GM23338 (cell line): Measurements from ENCODE around the gene LINC00305. TPM values are rescaled to one million over a fixed set of nuclear protein-coding genes. Genes with fewer than 3 reads are reported as not detected.

Source experiments
- ATAC-seq: fragments of 200-7000 bp; cut with Tn5 transposase; 3 replicates; pipeline ENCODE4 v1.9.1; 2020
- DNase-seq: peaks from one replicate; pipeline ENCODE4 v3.0.0-alpha.2; 2015; ENCODE audit warnings: low spot score
- H2AFZ ChIP-seq: fragments of 200-600 bp; sonication (generic); 2 replicates; pipeline ENCODE4 v1.8.0; 2016; ENCODE audit warnings: antibody characterized with exemption, mild to moderate bottlenecking, moderate library complexity
- H3F3A ChIP-seq: fragments of 200-600 bp; sonication (generic); replicated peaks from 2 replicates; pipeline ENCODE4 v1.8.0; 2017; ENCODE audit warnings: antibody characterized with exemption, mixed run types, low read depth
- H3K27ac ChIP-seq: fragments of 200-600 bp; sonication (generic); 2 replicates; pipeline ENCODE4 v1.6.1; 2016; ENCODE audit warnings: low read depth
- H3K27me3 ChIP-seq: fragments of 200-600 bp; sonication (generic); 2 replicates; pipeline ENCODE4 v1.8.0; 2016; ENCODE audit warnings: mild to moderate bottlenecking, mixed run types, moderate library complexity; ENCODE audit not compliant: insufficient read depth
- H3K36me3 ChIP-seq: fragments of 200-600 bp; sonication (generic); 2 replicates; pipeline ENCODE4 v1.8.0; 2016; ENCODE audit warnings: mild to moderate bottlenecking; ENCODE audit not compliant: insufficient read depth
- H3K4me1 ChIP-seq: fragments of 200-600 bp; sonication (generic); 2 replicates; pipeline ENCODE4 v1.8.0; 2016; ENCODE audit warnings: mild to moderate bottlenecking, moderate library complexity; ENCODE audit not compliant: insufficient read depth
- H3K4me2 ChIP-seq: fragments of 200-600 bp; sonication (generic); 2 replicates; pipeline ENCODE4 v1.7.1; 2017; ENCODE audit warnings: mixed run types
- H3K4me3 ChIP-seq: fragments of 200-600 bp; sonication (generic); 2 replicates; pipeline ENCODE4 v1.6.1; 2016; ENCODE audit warnings: mixed run types
- H3K79me2 ChIP-seq: fragments of 200-600 bp; sonication (generic); replicated peaks from 2 replicates; pipeline ENCODE4 v1.8.0; 2017; ENCODE audit warnings: mild to moderate bottlenecking; ENCODE audit not compliant: insufficient read depth
- H3K9me2 ChIP-seq: fragments of 200-600 bp; sonication (generic); 2 replicates; pipeline ENCODE4 v1.8.0; 2017; ENCODE audit not compliant: insufficient read depth
- H4K20me1 ChIP-seq: fragments of 200-600 bp; sonication (generic); replicated peaks from 2 replicates; pipeline ENCODE4 v1.8.0; 2017; ENCODE audit warnings: mild to moderate bottlenecking; ENCODE audit not compliant: insufficient read depth
- H3K27ac Mint-ChIP-seq: 2 replicates; pipeline ENCODE4 v1.8.0; 2020; ENCODE audit warnings: inconsistent platforms, mild to moderate bottlenecking, moderate library complexity, mixed read lengths
- H3K27me3 Mint-ChIP-seq: 3 replicates; pipeline ENCODE4 v1.8.0; 2022; ENCODE audit warnings: low read depth, mild to moderate bottlenecking, moderate library complexity, mixed read lengths, inconsistent platforms; ENCODE audit not compliant: insufficient read depth, poor library complexity
- H3K36me3 Mint-ChIP-seq: 3 replicates; pipeline ENCODE4 v1.8.0; 2021; ENCODE audit warnings: low read depth, mild to moderate bottlenecking, inconsistent platforms, moderate library complexity, mixed read lengths
- H3K4me1 Mint-ChIP-seq: 3 replicates; pipeline ENCODE4 v1.8.0; 2020; ENCODE audit warnings: mild to moderate bottlenecking, inconsistent platforms, mixed read lengths
- H3K4me3 Mint-ChIP-seq: 3 replicates; pipeline ENCODE4 v1.8.0; 2021; ENCODE audit warnings: moderate library complexity, mild to moderate bottlenecking, inconsistent platforms, mixed read lengths
- H3K9me3 Mint-ChIP-seq: 3 replicates; pipeline ENCODE4 v1.8.0; 2020; ENCODE audit warnings: moderate library complexity, mild to moderate bottlenecking, inconsistent platforms, mixed read lengths
- CTCF ChIP-seq, 2 experiments: fragments of 200-600 bp in 1 of 2; sonication (generic) in 1 of 2; conservative IDR thresholded peaks; 2 replicates each; pipeline versions ENCODE4 v1.5.1 to v1.6.1; 2016 to 2017; ENCODE audit warnings: antibody characterized with exemption in 2 of 2, low read depth in 2 of 2, mild to moderate bottlenecking in 2 of 2, moderate library complexity in 1 of 2
- EZH2 ChIP-seq: fragments of 200-600 bp; sonication (generic); IDR thresholded peaks from one replicate; pipeline ENCODE4 v1.8.0; 2017; ENCODE audit warnings: antibody characterized with exemption, mild to moderate bottlenecking, low read depth; ENCODE audit not compliant: unreplicated experiment
- EZH2phosphoT487 ChIP-seq: fragments of 200-600 bp; sonication (generic); IDR thresholded peaks from one replicate; pipeline ENCODE4 v1.8.1; 2018; ENCODE audit warnings: antibody characterized with exemption; ENCODE audit not compliant: unreplicated experiment
- JUNB ChIP-seq: IDR thresholded peaks from one replicate; pipeline ENCODE4 v1.6.1; 2016; ENCODE audit warnings: antibody characterized with exemption; ENCODE audit not compliant: unreplicated experiment
- NANOG ChIP-seq: IDR thresholded peaks from 2 replicates; pipeline ENCODE4 v1.6.1; 2016; ENCODE audit warnings: antibody characterized with exemption, borderline replicate concordance
- POLR2AphosphoS5 ChIP-seq: IDR thresholded peaks from 2 replicates; pipeline ENCODE4 v1.6.1; 2016; ENCODE audit warnings: antibody characterized with exemption, low read depth
- STAT1 ChIP-seq: IDR thresholded peaks from one replicate; pipeline ENCODE4 v1.6.1; 2016; ENCODE audit warnings: antibody characterized with exemption; ENCODE audit not compliant: unreplicated experiment
- ZNF114 ChIP-seq: fragments of 250-450 bp; sonication (Bioruptor Pico); IDR thresholded peaks from 2 replicates; pipeline ENCODE4 v1.5.0; 2020; ENCODE audit warnings: mild to moderate bottlenecking, moderate library complexity
- ZNF331 ChIP-seq: fragments of 250-450 bp; sonication (Bioruptor Pico); IDR thresholded peaks from 2 replicates; pipeline ENCODE4 v1.5.0; 2020; ENCODE audit warnings: low read depth, mild to moderate bottlenecking, moderate library complexity
- polyA plus RNA-seq: library from polyadenylated mRNA; unstranded; fragments of >200 nt; fragmentation: Nextera tagmentation; extraction: Ambion mirVana; gene quantifications from 2 replicates; pipeline ENCODE4 v1.2.1, GENCODE V29; 2016
- total RNA-seq: library from RNA; depleted of rRNA; stranded (reverse); fragments of >200 nt; shearing (Covaris generic); gene quantifications from 2 replicates; pipeline ENCODE4 v1.2.3, GENCODE V29; 2014
- TF ChIP-seq, protein P1 (sequence below): IDR thresholded peaks from one replicate; pipeline ENCODE4 v1.6.1; 2018; ENCODE audit warnings: antibody characterized with exemption; ENCODE audit not compliant: unreplicated experiment

Gene LINC00305
- total and polyA plus RNA-seq, 2 experiments from 2014 or later: not detected

DNA sequence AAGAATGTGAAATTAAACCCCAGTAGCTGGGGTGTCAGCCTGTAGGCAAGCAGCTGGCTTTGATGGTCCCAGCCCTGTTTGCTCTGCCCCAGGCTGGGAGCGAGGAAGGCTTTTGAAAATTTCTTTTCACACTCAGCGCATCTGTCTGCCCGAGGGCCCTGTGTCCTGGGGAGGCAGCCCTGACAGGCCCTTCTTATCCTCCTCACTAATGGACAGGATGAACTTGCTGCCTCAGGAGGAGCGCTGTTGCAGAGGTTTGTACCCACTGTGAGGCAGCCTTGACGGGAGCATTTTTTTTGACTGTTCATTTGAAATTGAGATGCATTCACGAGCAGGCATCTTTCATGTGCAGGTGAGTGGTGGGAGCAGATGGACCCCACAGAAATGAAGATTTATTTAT, 116.6 kb downstream of the LINC00305 start (continued):
- TF ChIP-seq, protein P1, sequence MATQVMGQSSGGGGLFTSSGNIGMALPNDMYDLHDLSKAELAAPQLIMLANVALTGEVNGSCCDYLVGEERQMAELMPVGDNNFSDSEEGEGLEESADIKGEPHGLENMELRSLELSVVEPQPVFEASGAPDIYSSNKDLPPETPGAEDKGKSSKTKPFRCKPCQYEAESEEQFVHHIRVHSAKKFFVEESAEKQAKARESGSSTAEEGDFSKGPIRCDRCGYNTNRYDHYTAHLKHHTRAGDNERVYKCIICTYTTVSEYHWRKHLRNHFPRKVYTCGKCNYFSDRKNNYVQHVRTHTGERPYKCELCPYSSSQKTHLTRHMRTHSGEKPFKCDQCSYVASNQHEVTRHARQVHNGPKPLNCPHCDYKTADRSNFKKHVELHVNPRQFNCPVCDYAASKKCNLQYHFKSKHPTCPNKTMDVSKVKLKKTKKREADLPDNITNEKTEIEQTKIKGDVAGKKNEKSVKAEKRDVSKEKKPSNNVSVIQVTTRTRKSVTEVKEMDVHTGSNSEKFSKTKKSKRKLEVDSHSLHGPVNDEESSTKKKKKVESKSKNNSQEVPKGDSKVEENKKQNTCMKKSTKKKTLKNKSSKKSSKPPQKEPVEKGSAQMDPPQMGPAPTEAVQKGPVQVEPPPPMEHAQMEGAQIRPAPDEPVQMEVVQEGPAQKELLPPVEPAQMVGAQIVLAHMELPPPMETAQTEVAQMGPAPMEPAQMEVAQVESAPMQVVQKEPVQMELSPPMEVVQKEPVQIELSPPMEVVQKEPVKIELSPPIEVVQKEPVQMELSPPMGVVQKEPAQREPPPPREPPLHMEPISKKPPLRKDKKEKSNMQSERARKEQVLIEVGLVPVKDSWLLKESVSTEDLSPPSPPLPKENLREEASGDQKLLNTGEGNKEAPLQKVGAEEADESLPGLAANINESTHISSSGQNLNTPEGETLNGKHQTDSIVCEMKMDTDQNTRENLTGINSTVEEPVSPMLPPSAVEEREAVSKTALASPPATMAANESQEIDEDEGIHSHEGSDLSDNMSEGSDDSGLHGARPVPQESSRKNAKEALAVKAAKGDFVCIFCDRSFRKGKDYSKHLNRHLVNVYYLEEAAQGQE: no peak
- TF ChIP-seq EZH2phosphoT487: no peak
- TF ChIP-seq STAT1: no peak
- no peak for TF ChIP-seq ZNF331

DNA sequence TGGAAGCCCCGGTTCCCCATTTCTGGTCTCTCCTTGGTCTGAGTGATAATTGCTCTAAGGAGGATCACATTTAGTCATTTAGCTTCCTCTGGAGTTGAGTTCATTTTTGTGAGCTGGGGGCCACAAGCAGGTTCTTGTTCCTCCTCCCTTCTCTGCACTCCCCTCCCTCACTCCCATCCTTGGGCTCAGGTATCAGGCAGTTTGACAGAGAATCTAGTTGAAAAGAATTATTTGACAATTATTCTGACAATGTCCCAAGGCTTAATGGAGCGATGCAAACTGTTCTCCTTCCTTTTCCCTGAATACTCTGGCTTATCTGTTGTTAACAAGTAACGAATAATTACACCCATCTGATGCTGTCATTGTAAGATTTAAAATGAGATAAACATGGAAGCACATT, 117.5 kb downstream of the LINC00305 start:
- H3K27me3 Mint-ChIP-seq: peaks cover 5% of the 10 kb centered on the region
- peaks cover 10% of the 10 kb centered on the region for H3K4me1 Mint-ChIP-seq
- H3K4me1 ChIP-seq: no peaks in the 10 kb centered on the region
- H3K4me3 Mint-ChIP-seq: no peak overlapping the region
- H3K36me3 Mint-ChIP-seq: no peaks in the 10 kb centered on the region; the same call in 2 of the 3 replicates
- H3K4me3 ChIP-seq: no peak overlapping the region
- H4K20me1 ChIP-seq: no peaks in the 10 kb centered on the region
- no peaks in the 10 kb centered on the region for H3F3A ChIP-seq
- 0 out of 2 replicates have a peak, but pooled peaks cover 3% of the 10 kb centered on the region for H3K9me2 ChIP-seq
- no peak for DNase-seq
- H3K27ac Mint-ChIP-seq: no peak overlapping the region
- no peak overlapping the region for H3K27ac ChIP-seq
- H2AFZ ChIP-seq: no peak overlapping the region
- H3K36me3 ChIP-seq: no peaks in the 10 kb centered on the region
- ATAC-seq: no peak
- H3K4me2 ChIP-seq: no peak overlapping the region
- peaks cover 4% of the 10 kb centered on the region; the same call in 2 of the 3 replicates for H3K9me3 Mint-ChIP-seq
- H3K79me2 ChIP-seq: no peaks in the 10 kb centered on the region
- H3K27me3 ChIP-seq: no peaks in the 10 kb centered on the region
- TF ChIP-seq STAT1: no peak
- TF ChIP-seq, protein P1: no peak
- TF ChIP-seq NANOG: no peak
- TF ChIP-seq CTCF (conservative IDR thresholded peaks at IDR 0.05; ENCODE audit: low read depth in 2 of 2): no peak
- TF ChIP-seq JUNB: no peak
- TF ChIP-seq ZNF331: no peak
- TF ChIP-seq POLR2AphosphoS5: no peak
- no peak for TF ChIP-seq EZH2phosphoT487
- no peak for TF ChIP-seq EZH2
- TF ChIP-seq ZNF114 (CRISPR knock-in tag): no peak
